ENCODE data around the gene CCDC102B.

GRCh38 chr18:68778280-68778886 lies 19.5 kb upstream of the CCDC102B start:
- TF ChIP-seq, protein P1, sequence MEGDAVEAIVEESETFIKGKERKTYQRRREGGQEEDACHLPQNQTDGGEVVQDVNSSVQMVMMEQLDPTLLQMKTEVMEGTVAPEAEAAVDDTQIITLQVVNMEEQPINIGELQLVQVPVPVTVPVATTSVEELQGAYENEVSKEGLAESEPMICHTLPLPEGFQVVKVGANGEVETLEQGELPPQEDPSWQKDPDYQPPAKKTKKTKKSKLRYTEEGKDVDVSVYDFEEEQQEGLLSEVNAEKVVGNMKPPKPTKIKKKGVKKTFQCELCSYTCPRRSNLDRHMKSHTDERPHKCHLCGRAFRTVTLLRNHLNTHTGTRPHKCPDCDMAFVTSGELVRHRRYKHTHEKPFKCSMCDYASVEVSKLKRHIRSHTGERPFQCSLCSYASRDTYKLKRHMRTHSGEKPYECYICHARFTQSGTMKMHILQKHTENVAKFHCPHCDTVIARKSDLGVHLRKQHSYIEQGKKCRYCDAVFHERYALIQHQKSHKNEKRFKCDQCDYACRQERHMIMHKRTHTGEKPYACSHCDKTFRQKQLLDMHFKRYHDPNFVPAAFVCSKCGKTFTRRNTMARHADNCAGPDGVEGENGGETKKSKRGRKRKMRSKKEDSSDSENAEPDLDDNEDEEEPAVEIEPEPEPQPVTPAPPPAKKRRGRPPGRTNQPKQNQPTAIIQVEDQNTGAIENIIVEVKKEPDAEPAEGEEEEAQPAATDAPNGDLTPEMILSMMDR (IDR thresholded peaks at IDR 0.05): no peak
- no peak for TF ChIP-seq POLR2A (IDR thresholded peaks at IDR 0.05)
